GM21381 (cell line): ENCODE results near the gene CLSTN2.

ENCODE experiments used
- ATAC-seq: cut with Tn5 transposase; IDR thresholded peaks from one replicate; pipeline ENCODE4 v1.9.1; 2021; ENCODE audit warnings: mild to moderate bottlenecking, moderate library complexity; ENCODE audit not compliant: unreplicated experiment

CLSTN2 gene

GRCh38 chr3:140223197-140223596, 288.2 kb downstream of the CLSTN2 start:
- ATAC-seq = no peak

- ATAC-seq = no peak
Observed at GRCh38 chr3:140223631-140224030, 288.6 kb downstream of the CLSTN2 start.

GRCh38 chr3:140224307-140224706, 289.3 kb downstream of the CLSTN2 start:
- no peak for ATAC-seq

DNA sequence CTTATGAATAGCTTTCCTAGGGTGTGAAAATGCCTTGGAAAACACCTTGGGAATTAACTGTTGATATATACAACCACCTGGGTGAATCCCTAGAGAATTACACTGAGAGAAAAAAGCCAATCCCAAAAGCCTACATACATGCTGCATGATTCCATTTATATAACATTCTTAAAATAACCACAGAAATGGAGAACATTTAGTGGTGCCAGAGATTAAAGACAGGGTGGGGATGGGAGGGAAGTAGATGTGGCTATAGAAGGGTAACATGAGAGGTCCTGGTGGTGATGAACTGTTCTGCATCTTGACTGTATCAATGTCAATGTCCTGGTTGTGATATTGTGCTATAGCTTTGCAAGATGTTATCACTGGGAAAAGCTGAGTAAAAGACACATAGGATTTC, 291.0 kb downstream of the CLSTN2 start:
- ATAC-seq = no peak

DNA sequence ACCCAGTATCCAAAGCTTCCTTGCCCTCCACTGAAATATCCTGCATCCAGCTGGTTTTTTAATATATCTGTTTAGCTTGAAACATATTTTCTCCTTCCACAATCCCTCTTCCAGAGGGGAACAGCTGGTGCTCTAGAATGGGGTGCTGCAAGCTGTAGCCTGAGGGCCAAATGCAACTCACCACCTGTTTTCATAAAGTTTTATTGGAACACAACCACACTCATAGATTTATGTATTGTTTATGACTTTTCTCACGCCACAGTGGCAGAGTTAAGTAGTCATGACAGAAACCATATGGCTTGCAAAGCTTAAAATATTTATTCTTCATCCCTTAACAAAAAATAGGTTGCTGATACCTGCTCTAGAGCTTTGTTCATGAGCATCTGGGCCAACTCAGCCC, 298.7 kb downstream of the CLSTN2 start:
- no peak for ATAC-seq

- ATAC-seq = no peak
Observed at GRCh38 chr3:140234256-140234655, 299.3 kb downstream of the CLSTN2 start.

DNA sequence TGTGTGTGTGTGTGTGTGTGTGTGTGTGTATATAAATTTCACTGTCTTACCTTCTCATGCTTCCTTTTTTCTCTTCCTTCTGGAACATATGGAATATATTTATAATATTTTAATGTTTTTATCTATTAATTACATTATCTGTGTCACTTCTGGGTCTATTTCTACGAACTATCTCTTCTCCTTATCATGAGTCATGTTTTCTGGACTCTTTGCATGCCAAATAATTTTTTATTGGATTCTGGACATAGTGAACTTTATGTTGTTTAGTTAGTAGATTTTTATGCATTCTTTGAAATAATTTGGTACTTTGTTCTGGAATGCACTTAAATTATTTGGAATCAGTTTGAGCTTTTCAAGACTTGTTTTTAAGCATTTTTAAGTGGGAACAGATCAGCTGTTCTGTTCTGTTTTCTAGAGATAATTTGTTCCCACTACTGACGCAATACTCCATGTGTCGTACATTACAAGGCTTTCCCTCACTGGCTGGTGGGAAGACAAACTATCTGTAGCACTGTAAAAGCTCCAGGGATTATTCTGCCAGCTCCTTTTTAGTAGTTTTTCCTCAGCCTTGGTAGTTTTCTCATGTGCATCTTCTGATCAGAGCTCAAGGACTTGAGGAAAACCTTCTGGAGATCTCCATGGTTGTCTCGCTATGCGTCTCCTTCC, 302.0 kb downstream of the CLSTN2 start:
- ATAC-seq = no peak

- no peak for ATAC-seq
Observed at GRCh38 chr3:140238646-140239314, 303.8 kb downstream of the CLSTN2 start.

DNA sequence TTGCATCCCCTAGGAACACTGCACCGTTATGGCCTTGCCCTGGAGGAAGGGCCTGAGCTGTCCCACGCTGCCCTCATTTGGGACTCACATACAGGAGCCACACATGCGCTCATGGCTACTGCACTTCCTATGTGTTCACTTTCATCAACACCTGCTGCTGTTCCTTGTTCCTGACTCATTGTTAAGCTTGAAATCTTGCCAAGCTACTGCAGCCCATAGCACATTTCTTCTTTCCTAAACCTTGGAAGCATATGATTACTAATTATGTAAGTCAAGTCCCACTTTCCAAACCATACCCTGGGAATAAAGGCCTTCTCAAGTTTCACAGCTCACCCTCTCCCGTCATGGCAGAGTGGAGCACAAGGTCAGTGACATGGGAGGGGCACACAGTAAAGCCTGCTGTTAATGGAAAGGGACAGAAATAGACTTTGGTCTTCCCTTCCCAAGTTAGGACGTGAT, 307.9 kb downstream of the CLSTN2 start:
- no peak for ATAC-seq

DNA sequence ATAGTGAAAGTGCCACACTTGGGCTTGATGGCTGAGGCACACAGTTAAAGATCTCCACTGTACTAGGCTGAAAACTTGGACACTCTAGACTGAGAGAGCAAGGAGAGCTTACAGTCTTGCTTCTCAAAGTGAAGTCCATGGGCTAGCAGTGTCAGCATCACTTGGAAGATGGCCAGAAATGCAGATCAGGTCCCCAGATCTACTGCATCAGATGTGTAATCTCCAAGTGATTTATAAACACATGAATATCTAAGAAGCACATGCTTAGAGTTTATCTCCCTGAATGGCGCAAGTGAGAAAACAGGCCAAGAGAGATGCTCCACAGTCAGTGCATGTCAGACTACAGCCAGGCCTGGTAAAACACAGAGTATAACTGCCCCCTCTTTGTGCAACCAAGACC, 308.6 kb downstream of the CLSTN2 start:
- no peak for ATAC-seq

DNA sequence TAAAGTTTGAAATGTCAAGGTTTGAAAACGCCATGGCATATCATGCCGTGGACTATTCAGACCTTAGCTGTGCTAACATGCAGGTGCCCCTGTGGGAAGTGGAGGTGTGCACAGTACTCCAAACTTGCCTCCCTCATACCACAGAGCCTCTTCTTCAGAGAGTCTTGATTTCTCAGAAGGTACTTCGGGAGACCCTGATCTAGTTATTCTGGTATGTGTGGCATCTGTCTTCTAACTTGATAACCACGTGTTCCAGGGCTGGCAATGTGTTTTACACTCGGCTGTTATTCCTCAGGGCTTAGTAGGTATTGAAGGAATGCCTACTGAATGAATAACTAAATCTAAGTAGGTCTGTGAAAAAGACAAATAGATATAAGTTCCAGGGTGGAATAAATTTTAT, 309.9 kb downstream of the CLSTN2 start:
- ATAC-seq = no peak

GRCh38 chr3:140246578-140246977, 311.6 kb downstream of the CLSTN2 start:
- ATAC-seq = no peak

DNA sequence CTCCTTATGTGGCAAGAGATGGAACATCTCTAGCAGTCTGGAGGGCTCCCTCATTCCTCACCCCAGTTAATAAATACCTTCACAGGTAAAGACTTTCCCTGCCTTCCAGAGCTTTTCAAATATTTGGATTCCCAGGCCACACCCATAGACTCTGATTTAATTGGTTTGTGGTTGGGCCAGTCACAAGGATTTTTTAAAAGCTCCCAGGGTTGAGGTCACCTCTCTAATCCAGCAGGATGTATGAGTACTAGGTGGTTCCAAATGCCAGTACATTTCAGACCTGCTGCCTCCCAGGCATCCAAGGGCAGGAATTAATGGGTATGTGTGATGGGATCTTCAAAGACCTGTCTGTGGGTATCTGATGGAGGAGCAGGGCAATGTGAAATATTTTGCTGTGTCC, 312.8 kb downstream of the CLSTN2 start:
- no peak for ATAC-seq

- ATAC-seq = no peak
Observed at GRCh38 chr3:140249188-140249587, 314.2 kb downstream of the CLSTN2 start.

DNA sequence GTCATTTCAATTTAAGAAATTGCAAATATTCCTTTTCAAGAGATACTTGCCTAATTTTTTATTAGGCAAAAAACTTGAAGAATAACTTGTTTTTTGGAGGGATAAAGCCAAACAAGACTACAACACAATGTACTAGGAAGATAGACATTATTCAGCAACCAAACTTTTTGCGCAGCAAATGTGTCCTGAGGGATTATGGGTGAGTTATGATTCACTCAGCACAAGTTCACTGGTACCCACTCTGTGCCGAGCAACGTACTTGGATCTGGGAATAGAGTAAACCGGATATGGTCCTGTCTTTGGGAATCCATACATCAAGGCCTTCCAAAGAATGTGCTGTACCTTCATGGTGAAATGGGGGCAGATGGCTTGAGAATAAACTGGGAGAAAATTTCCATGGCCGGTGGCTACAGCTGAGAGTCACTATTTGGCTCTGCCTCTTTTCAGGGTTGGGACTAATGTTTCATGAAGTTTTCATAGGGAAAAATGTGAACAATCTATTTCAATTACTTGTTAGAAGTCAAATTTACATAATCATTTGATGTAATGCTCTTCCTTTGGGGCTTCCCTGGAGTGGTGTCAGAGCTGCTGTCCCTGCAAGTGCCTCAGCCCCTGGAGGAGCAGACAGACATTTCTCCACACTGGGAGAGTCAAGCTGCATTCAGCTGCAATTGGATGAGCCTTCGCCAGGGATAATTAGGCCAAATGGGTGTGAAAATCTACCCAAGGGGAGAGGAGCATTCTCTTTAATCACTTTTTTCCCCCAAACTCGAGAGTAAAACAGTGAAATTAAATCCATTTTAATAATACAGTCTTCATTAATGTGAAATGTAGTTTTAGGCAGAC, 315.2 kb downstream of the CLSTN2 start:
- no peak for ATAC-seq

GRCh38 chr3:140250945-140251344, 316.0 kb downstream of the CLSTN2 start:
- ATAC-seq = no peak

DNA sequence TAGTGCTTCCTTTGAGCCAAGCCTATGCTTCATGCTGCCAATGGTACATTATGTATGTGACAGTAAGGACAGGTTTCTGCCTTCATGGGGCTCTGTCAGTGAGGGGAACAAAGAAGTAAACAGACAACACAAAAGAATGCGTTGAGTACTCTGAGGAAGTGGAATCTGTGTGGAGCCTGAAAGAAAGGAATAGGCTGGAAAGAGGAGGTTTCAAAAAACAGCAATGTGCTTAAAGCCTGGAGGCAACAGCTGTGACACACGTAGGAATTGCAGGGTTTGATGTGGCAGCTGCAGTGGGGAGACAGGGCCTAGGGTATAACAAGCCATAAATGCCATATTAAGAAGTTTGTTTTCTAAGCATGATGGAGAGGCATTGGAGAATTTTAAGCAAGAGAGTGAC, 316.7 kb downstream of the CLSTN2 start:
- no peak for ATAC-seq

DNA sequence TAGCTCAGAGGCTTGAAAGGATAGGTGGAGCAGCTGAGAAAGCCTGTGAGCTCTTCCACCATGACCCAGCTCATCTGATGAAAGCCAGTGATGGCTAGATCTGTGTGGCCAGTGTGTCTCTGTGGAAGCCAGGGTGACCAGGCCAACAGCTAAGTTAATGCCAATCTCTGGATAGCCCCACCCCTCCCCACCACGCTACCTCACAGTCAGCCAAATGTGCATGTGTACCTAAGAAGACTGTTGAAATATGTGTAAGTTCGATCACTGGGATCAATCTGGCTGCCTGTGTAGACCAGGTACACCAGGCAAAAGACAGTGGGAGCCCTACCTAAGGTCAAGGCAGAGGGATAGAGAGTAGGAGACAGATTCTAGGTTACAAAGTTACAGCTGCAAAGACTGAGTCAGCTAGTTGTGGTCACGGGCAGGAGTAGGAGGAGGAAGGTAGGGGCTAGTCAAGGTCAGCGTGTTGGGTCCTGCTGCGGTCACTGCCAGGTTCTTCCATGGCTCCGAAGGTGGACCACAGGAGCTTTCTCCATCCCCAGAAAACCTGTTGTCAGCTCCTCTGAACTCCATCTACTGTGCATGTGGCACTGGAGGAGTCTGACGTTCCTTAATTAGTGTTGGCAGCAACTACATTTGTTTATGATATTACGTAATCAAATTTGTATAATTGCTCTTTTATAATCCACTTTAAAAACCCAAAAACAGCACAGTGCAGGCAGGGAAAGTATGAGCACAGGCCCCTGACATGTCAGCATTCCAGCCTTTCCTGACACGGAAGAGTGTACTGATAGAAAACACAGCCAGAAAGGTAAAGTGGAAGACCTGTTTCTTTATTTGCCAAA, 318.0 kb downstream of the CLSTN2 start:
- no peak for ATAC-seq

DNA sequence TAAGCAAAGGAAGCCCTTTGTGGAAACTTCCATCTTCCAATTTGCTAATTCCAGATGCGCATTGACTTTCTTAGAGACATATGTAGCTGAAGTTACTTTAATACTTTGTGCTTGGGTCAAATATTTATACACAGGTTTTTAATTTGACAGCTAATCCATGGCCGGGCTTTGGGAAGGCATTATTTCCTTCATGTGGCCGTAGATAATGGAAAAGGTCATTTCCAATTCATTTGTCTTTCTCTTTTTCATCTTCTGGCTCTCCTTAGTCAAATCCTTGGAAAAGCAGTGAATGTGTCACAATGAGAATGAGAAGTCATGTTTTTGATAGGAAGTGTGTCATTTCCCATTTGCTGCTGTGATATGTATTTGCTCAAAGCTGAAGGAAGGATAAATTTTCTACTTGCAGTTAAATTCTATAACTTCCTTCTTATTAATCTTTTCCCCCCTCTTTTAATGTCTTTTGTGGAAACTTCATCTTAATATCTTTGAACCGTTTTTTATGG, 323.3 kb downstream of the CLSTN2 start:
- ATAC-seq = no peak

- ATAC-seq = no peak
Observed at GRCh38 chr3:140265302-140265701, 330.3 kb downstream of the CLSTN2 start.

GRCh38 chr3:140268103-140268502, 333.1 kb downstream of the CLSTN2 start:
- ATAC-seq = no peak
